Right forelimb (tissue), 1 donor: ENCODE measurements around the gene MARK1.
"Not testable (repeated sequence)": the region's sequence is repeated elsewhere in the genome, so short reads cannot be mapped to it uniquely, and the experiment has no call there.

Experiments
- DNase-seq: peaks from one replicate; pipeline ENCODE4 v3.0.0-alpha.2; 2018

Gene MARK1

DNA sequence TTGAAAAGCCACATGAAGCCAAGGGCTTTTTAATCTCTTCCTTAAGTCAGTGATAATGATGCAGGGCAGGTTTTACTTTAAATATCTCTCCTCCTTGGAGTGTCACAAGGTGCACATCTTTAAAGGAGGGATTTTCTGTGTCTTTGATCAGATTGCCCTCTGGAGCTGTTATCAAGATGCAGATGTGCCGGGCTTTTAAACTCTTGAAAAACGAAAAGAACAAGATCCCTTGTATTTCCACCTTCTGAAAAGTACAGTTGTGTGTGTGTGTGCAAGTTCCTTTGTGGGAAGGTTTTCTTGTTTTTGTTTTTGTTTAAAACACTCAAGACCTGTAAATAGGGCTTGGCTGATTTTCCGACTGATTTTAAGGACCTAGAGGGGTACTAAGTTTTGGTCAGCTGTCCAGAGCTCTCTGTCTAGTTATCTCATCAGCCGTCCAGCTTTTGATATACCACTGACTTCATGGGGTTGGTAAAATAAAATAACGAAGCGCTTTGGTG is 1.6 kb downstream of the MARK1 start:
- DNase-seq: no peak

GRCh38 chr1:220533504-220534109 is 5.7 kb downstream of the MARK1 start:
- DNase-seq: no peak

- DNase-seq: no peak
These were observed 17.0 kb downstream of the MARK1 start for GRCh38 chr1:220544901-220545303.

- no peak for DNase-seq
These were observed 23.0 kb downstream of the MARK1 start for GRCh38 chr1:220550811-220551399.

DNA sequence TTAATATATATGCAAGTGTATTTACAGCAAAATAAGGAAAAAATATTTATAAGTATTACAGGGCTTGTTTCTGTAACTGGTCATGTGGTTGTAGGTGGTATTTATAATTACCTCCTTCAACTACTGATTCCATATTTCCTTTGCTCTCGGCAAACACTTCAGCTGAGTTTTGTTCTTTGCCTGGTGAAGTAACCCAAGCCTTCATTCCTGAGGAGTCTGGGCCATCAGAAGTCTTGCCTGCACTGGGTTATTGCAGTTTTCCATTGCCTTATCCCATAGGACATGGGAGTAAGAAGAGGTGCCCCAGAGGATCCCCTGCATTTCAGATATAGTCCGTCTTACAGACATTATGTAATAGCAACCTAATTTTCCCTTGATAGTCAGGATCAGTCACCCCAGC is 23.8 kb downstream of the MARK1 start:
- no peak for DNase-seq

GRCh38 chr1:220552672-220553260 is 24.8 kb downstream of the MARK1 start:
- DNase-seq: no peak

DNA sequence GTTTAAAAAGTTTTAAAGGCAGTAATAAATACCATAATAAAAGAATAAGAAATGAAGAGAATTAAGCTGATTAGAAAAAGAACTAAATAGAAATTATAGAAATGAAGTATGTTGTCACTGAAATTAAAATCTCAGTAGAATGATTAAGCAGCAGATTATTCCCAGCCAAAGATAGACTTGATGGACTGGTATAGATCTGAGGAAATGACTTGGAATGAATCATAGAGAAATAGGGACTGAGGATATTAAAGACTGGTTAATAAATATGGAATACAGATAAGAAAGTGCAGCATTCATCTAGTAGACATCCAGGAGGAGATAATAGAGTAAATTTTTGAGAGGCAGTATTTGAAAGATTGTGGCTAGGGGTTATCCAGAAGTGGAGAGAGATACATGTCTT is 28.7 kb downstream of the MARK1 start:
- no peak for DNase-seq

GRCh38 chr1:220563564-220563963 is 35.6 kb downstream of the MARK1 start:
- DNase-seq: no peak

DNA sequence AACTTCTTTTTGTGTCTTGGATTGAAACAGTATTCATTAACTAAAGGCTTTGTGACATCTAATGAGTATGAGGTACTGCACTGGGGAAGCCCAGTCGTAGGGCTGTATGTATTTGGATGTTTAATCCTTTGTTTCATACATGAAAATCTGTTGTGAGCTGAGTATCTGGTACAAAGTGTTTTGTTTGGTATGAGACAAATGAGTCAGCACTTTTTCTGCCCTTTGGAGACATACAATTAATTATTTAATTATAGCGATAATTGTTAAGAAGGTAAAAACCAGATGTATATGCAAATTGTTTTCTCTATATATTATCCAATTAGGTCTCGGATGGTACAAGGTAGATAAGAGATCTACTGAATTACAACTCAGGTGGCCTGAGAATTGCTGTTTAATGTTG is 36.3 kb downstream of the MARK1 start:
- no peak for DNase-seq

- no peak for DNase-seq
These were observed 37.7 kb downstream of the MARK1 start for GRCh38 chr1:220565670-220566069.

DNA sequence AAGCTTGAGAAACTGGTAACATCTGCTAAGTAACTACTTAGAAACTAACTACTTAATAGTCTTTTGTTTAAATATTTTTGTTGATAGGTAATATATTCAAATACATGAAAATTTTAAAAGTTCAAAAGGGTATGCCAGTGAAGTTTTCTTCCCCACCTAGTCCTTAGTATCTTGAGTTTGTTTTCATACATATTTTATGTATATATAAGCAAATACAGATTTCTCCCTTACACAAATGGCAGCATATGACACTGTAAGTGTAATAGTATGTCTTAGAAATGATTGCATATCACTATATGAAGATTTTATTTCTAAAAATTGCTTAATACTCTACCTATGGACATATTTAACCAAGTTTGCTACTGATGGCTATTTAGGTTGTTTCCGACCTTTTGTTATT is 38.9 kb downstream of the MARK1 start:
- no peak for DNase-seq

DNA sequence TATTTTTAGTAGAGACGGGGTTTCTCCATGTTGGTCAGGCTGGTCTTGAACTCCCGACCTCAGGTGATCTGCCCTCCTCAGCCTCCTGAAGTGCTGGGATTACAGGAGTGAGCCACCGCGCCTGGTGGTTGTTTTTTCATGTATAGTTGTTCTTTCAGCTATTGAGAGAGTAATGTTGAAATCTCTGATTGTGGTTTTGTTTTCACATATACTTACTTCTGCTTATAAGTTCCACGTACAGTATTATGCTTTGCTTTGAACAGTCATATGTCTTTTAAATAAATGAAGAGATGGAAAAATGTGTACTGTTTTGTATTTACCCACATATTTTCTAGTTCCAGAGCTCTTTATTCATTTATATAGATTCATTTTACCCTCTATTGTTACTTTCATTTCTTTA is 44.5 kb downstream of the MARK1 start:
- DNase-seq: no peak

GRCh38 chr1:220573836-220574235 is 45.9 kb downstream of the MARK1 start:
- no peak for DNase-seq

GRCh38 chr1:220575718-220576497 is 48.0 kb downstream of the MARK1 start:
- no peak for DNase-seq

DNA sequence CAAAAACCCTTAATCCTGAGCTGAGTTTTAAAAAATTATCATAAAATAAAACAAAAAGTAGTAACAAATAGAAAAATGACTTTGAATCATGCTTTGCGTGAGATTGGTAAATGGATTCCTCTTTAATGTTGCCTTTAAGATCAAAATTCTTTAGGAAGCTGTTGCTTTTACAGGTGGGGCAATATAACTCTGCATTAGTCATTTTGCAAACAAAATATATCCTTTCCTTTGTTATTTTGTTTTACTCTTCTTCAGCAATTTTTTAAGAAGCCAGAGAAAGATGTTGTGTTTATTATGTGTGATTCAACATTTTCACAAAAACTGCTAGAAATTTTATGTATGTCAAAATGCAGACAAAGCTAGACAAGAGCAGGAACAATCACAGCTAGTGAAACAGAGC is 50.0 kb downstream of the MARK1 start:
- no peak for DNase-seq

DNA sequence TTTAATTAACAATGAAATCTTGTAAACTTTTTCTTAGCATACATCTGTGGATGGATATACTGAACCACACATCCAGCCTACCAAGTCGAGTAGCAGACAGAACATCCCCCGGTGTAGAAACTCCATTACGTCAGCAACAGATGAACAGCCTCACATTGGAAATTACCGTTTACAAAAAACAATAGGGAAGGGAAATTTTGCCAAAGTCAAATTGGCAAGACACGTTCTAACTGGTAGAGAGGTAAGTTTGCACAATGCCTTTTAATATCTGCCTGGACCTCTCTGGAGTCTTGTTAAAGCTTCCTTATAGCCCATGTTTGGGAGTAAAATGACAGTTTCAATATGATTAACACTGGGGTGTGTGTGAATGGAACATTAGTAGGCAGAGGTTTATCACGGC is 51.4 kb downstream of the MARK1 start:
- no peak for DNase-seq

DNA sequence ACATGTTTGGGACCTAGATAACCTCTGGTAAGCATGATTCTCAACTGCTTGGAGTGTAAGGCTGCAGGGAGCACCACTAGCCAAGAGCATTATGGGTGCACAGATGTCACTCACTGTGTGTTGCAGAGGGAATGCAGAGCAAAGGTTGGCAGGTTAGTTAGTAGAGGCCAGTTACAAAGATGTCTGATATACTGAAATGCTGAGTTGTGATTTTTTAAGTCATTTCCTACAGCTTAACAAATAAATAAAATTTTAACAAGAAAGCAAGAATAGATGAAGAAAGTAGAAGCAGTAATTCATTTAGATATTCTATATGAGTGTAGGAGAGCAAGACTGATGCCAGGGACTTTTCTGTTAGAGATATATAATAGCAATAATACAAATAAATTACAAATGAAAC is 64.8 kb downstream of the MARK1 start:
- no peak for DNase-seq

DNA sequence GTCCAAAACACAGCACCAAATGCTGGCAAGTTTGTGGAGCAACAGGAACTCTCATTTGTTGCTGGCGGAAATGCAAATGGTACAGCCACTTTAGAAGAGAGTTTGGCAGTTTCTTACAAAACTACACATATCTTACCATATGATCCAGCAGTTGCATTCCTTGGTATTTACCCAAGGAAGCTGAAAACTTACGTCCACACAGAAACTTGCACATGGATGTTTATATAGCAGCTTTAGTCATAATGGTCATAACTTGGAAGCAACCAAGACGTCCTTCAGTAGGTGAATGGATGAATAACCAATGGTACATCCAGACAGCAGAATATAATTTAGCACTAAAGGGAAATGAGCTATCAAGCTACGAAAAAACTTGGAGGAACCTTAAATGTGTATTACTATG is 66.4 kb downstream of the MARK1 start:
- DNase-seq: no peak

DNA sequence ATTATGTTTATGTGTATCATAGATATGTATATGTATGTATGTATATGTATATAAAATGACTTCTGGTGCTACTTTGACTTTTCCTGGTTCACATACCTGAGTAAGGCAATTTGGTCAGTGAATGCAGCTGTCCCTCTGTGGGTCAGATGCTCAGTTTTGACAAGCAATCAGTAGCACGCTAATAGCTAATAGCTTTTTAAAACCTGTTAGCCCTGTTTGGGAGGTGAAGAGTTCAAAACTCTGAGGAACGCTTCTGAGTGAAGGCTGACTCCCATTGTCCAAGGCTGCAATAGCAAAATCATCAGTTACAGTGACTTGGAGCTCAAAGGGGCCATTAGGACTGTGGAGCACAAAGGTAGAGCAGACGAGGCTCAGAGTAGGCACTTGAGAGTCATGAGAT is 67.2 kb downstream of the MARK1 start:
- no peak for DNase-seq

GRCh38 chr1:220604926-220605325 is 77.0 kb downstream of the MARK1 start:
- no peak for DNase-seq

DNA sequence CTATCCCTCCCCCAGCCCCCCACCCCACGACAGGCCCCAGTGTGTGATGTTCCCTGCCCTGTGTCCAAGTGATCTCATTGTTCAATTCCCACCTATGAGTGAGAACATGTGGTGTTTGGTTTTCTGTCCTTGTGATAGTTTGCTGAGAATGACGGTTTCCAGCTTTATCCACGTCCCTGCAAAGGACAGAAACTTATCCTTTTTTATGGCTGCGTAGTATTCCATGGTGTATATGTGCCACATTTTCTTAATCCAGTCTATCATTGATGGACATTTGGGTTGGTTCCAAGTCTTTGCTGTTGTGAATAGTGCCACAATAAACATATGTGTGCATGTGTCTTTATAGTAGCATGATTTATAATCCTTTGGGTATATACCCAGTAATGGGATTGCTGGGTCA is 77.7 kb downstream of the MARK1 start:
- not testable (repeated sequence) for DNase-seq

GRCh38 chr1:220611100-220611499 is 83.2 kb downstream of the MARK1 start:
- not testable (repeated sequence) for DNase-seq

- DNase-seq: no peak
These were observed 88.9 kb downstream of the MARK1 start for GRCh38 chr1:220616836-220617235.

- DNase-seq: no peak
These were observed 100.5 kb downstream of the MARK1 start for GRCh38 chr1:220628431-220628830.
